Activated CD4-positive, alpha-beta memory T cell treated with anti-CD3 and anti-CD28 coated beads for 36 hours (primary cell): ENCODE results near the gene HLA-DOA. TPM values are rescaled to one million over a fixed set of nuclear protein-coding genes. Genes with fewer than 3 reads are reported as not detected.

Source experiments
- CTCF ChIA-PET: fragments of 350-600 bp; sonication (Branson Sonifier 250); formaldehyde crosslinking; loops from one replicate; lab custom pipeline; 2021; ENCODE audit warnings: antibody characterized with exemption, inconsistent platforms; lab: Charles Lee
- POLR2A ChIA-PET: fragments of 350-600 bp; sonication (Branson Sonifier 250); formaldehyde crosslinking; loops from one replicate; lab custom pipeline; 2021; ENCODE audit warnings: antibody characterized with exemption; lab: Charles Lee
- DNase-seq: peaks from one replicate; pipeline ENCODE4 v3.0.0-alpha.2; 2020
- H3K27ac Mint-ChIP-seq: one replicate; pipeline ENCODE4 v1.8.0; 2021; ENCODE audit warnings: mixed read lengths
- H3K27me3 Mint-ChIP-seq: one replicate; pipeline ENCODE4 v1.8.0; 2021; ENCODE audit warnings: mixed read lengths
- H3K36me3 Mint-ChIP-seq: one replicate; pipeline ENCODE4 v1.8.0; 2021; ENCODE audit warnings: mixed read lengths
- H3K4me1 Mint-ChIP-seq: one replicate; pipeline ENCODE4 v1.8.0; 2021; ENCODE audit warnings: low read depth, mixed read lengths
- H3K4me3 Mint-ChIP-seq: one replicate; pipeline ENCODE4 v1.8.0; 2021; ENCODE audit warnings: mild to moderate bottlenecking, mixed read lengths
- H3K9me3 Mint-ChIP-seq: one replicate; pipeline ENCODE4 v1.8.0; 2021; ENCODE audit warnings: mixed read lengths
- intact Hi-C: fragments of 100-400 bp; cut with micrococcal nuclease; formaldehyde crosslinking; loops from one replicate; pipeline ENCODE4 v1.15.1; 2023
- total RNA-seq, 2 experiments: library from RNA; stranded (reverse); gene quantifications; one replicate each; pipeline ENCODE4 v1.2.3, GENCODE V29; 2021

The HLA-DOA gene
- total RNA-seq, 2 experiments from 2014 or later: 0.53 to 0.55 TPM

GRCh38 chr6:33029328-33030184 is 20.2 kb upstream of the HLA-DOA start:
- intact Hi-C loops: no loop called here
- DNase-seq: peak; percentile 35
- H3K9me3 Mint-ChIP-seq: peaks cover 1% of the 10 kb centered on the region
- peaks cover 9% of the 10 kb centered on the region for H3K27me3 Mint-ChIP-seq
- POLR2A ChIA-PET: interaction anchor here (0.8 kb wide), 1 partner anchor 191 kb away, joined by 3 read pairs; the partner anchor contains the start of gene TAP2
- H3K4me3 Mint-ChIP-seq: no peak overlapping the region
- H3K36me3 Mint-ChIP-seq: no peaks in the 10 kb centered on the region
- H3K4me1 Mint-ChIP-seq: peaks cover 15% of the 10 kb centered on the region
- CTCF ChIA-PET: interaction anchor here (1.0 to 1.2 kb wide), 3 partner anchors 10 to 96 kb away, joined by 3 to 4 read pairs (median 3); no protein-coding TSS in a partner anchor
- H3K27ac Mint-ChIP-seq: no peak overlapping the region

GRCh38 chr6:33028220-33028849 is 18.9 kb upstream of the HLA-DOA start:
- Mint-ChIP-seq H3K4me3 (no peak overlapping the region), H3K4me1 (peaks cover 15% of the 10 kb centered on the region), H3K27me3 (peaks cover 8% of the 10 kb centered on the region), H3K9me3 (no peaks in the 10 kb centered on the region), H3K27ac (no peak overlapping the region), H3K36me3 (no peaks in the 10 kb centered on the region)
- ChIA-PET POLR2A (no interaction called here), CTCF (interaction anchor here (1.0 to 1.2 kb wide), 2 partner anchors 9 to 95 kb away, joined by 3 read pairs; no protein-coding TSS in a partner anchor)
- intact Hi-C loops: no loop called here
- no peak for DNase-seq

- no peaks in the 10 kb centered on the region for H3K36me3 Mint-ChIP-seq
- ChIA-PET POLR2A (no interaction called here), CTCF (interaction anchor here (0.7 to 3.6 kb wide), 3 partner anchors 10 to 611 kb away, joined by 3 to 13 read pairs (median 4); no protein-coding TSS in a partner anchor)
Observed at GRCh38 chr6:33024521-33024920, 15.1 kb upstream of the HLA-DOA start.

GRCh38 chr6:33023536-33023935 is 14.1 kb upstream of the HLA-DOA start:
- Mint-ChIP-seq H3K27me3 (no peaks in the 10 kb centered on the region), H3K27ac (no peak overlapping the region), H3K36me3 (no peaks in the 10 kb centered on the region), H3K4me3 (no peak overlapping the region), H3K9me3 (no peaks in the 10 kb centered on the region), H3K4me1 (peaks cover 13% of the 10 kb centered on the region)
- intact Hi-C loops: no loop called here
- no peak for DNase-seq
- POLR2A ChIA-PET: no interaction called here
- CTCF ChIA-PET: interaction anchor here (3.6 kb wide), 1 partner anchor 9 kb away, joined by 13 read pairs; no protein-coding TSS in a partner anchor

More at GRCh38 chr6:33024521-33024920, 15.1 kb upstream of the HLA-DOA start:
- no peak overlapping the region for H3K4me3 Mint-ChIP-seq
- H3K27ac Mint-ChIP-seq: no peak overlapping the region
- DNase-seq: no peak
- peaks cover 5% of the 10 kb centered on the region for H3K27me3 Mint-ChIP-seq
- peaks cover 11% of the 10 kb centered on the region for H3K4me1 Mint-ChIP-seq
- H3K9me3 Mint-ChIP-seq: no peaks in the 10 kb centered on the region
- intact Hi-C loops: no loop called here

- POLR2A ChIA-PET: no interaction called here
- no peak for DNase-seq
- Mint-ChIP-seq H3K36me3 (no peaks in the 10 kb centered on the region), H3K9me3 (no peaks in the 10 kb centered on the region), H3K4me3 (no peak overlapping the region), H3K4me1 (peaks cover 10% of the 10 kb centered on the region), H3K27me3 (peaks cover 3% of the 10 kb centered on the region), H3K27ac (no peak overlapping the region)
- intact Hi-C loops: no loop called here
- CTCF ChIA-PET: no interaction called here
Observed at GRCh38 chr6:33021917-33022316, 12.5 kb upstream of the HLA-DOA start.

GRCh38 chr6:33019372-33019771 is 10.0 kb upstream of the HLA-DOA start:
- Mint-ChIP-seq H3K27me3 (peaks cover 4% of the 10 kb centered on the region), H3K27ac (no peak overlapping the region), H3K4me1 (peaks cover 12% of the 10 kb centered on the region), H3K4me3 (no peak overlapping the region), H3K9me3 (no peaks in the 10 kb centered on the region), H3K36me3 (no peaks in the 10 kb centered on the region)
- ChIA-PET CTCF (interaction anchor here (0.7 to 5.3 kb wide), 7 partner anchors 10 to 229 kb away, joined by 3 to 31 read pairs (median 3); no protein-coding TSS in a partner anchor), POLR2A (no interaction called here)
- no peak for DNase-seq
- intact Hi-C loops: no loop called here

GRCh38 chr6:33018904-33019303 is 9.5 kb upstream of the HLA-DOA start:
- ChIA-PET POLR2A (no interaction called here), CTCF (interaction anchor here (0.7 to 5.3 kb wide), 7 partner anchors 8 to 230 kb away, joined by 3 to 31 read pairs (median 4); no protein-coding TSS in a partner anchor)
- Mint-ChIP-seq H3K4me1 (peaks cover 12% of the 10 kb centered on the region), H3K27me3 (peaks cover 4% of the 10 kb centered on the region), H3K36me3 (no peaks in the 10 kb centered on the region), H3K27ac (no peak overlapping the region), H3K4me3 (no peak overlapping the region), H3K9me3 (no peaks in the 10 kb centered on the region)
- DNase-seq: peak; percentile 22
- intact Hi-C loops: no loop called here

- H3K27me3 Mint-ChIP-seq: peaks cover 9% of the 10 kb centered on the region
- no peaks in the 10 kb centered on the region for H3K36me3 Mint-ChIP-seq
- ChIA-PET CTCF (interaction anchor here (0.9 to 5.3 kb wide), 7 partner anchors 8 to 230 kb away, joined by 3 to 31 read pairs (median 4); no protein-coding TSS in a partner anchor), POLR2A (no interaction called here)
- H3K27ac Mint-ChIP-seq: no peak overlapping the region
- DNase-seq: no peak
- H3K4me3 Mint-ChIP-seq: no peak overlapping the region
- intact Hi-C loops: no loop called here
- H3K4me1 Mint-ChIP-seq: peaks cover 12% of the 10 kb centered on the region
- H3K9me3 Mint-ChIP-seq: no peaks in the 10 kb centered on the region
Observed at GRCh38 chr6:33018418-33018817, 9.0 kb upstream of the HLA-DOA start.

- peaks cover 12% of the 10 kb centered on the region for H3K4me1 Mint-ChIP-seq
- intact Hi-C loops: no loop called here
- no peaks in the 10 kb centered on the region for H3K36me3 Mint-ChIP-seq
- no peak overlapping the region for H3K4me3 Mint-ChIP-seq
- H3K27me3 Mint-ChIP-seq: peaks cover 12% of the 10 kb centered on the region
- CTCF ChIA-PET: interaction anchor here (0.9 to 5.3 kb wide), 3 partner anchors 7 to 107 kb away, joined by 3 to 31 read pairs (median 3); no protein-coding TSS in a partner anchor
- H3K9me3 Mint-ChIP-seq: no peaks in the 10 kb centered on the region
- no peak for DNase-seq
- no peak overlapping the region for H3K27ac Mint-ChIP-seq
- POLR2A ChIA-PET: no interaction called here
Observed at GRCh38 chr6:33017694-33018353, 8.4 kb upstream of the HLA-DOA start.

GRCh38 chr6:33017018-33017417 is 7.6 kb upstream of the HLA-DOA start:
- CTCF ChIA-PET: interaction anchor here (0.7 to 5.3 kb wide), 9 partner anchors 28 to 232 kb away, joined by 3 to 31 read pairs (median 4); partner anchors contain the start of genes HLA-DPB1 and TAP2
- intact Hi-C loops: no loop called here
- H3K4me1 Mint-ChIP-seq: peaks cover 12% of the 10 kb centered on the region
- H3K27ac Mint-ChIP-seq: no peak overlapping the region
- H3K4me3 Mint-ChIP-seq: no peak overlapping the region
- DNase-seq: no peak
- POLR2A ChIA-PET: no interaction called here
- no peaks in the 10 kb centered on the region for H3K36me3 Mint-ChIP-seq
- H3K9me3 Mint-ChIP-seq: no peaks in the 10 kb centered on the region
- H3K27me3 Mint-ChIP-seq: peaks cover 12% of the 10 kb centered on the region

- no peaks in the 10 kb centered on the region for H3K9me3 Mint-ChIP-seq
- H3K27ac Mint-ChIP-seq: no peak overlapping the region
Observed at GRCh38 chr6:33015798-33016197, 6.4 kb upstream of the HLA-DOA start.

More at GRCh38 chr6:33015798-33016197, 6.4 kb upstream of the HLA-DOA start:
- ChIA-PET POLR2A (no interaction called here), CTCF (interaction anchor here (0.7 to 5.3 kb wide), 16 partner anchors 8 to 233 kb away, joined by 3 to 31 read pairs (median 4); partner anchors contain the start of gene TAP2)
- peaks cover 12% of the 10 kb centered on the region for H3K4me1 Mint-ChIP-seq
- H3K36me3 Mint-ChIP-seq: no peaks in the 10 kb centered on the region
- no peak for DNase-seq
- intact Hi-C loops: loop anchor here (2.0 kb wide), 1 partner anchor 233 kb away; no protein-coding TSS in a partner anchor
- peaks cover 12% of the 10 kb centered on the region for H3K27me3 Mint-ChIP-seq
- H3K4me3 Mint-ChIP-seq: no peak overlapping the region
